Measurements from ENCODE around the gene KRTAP12-2.

The KRTAP12-2 gene

DNA sequence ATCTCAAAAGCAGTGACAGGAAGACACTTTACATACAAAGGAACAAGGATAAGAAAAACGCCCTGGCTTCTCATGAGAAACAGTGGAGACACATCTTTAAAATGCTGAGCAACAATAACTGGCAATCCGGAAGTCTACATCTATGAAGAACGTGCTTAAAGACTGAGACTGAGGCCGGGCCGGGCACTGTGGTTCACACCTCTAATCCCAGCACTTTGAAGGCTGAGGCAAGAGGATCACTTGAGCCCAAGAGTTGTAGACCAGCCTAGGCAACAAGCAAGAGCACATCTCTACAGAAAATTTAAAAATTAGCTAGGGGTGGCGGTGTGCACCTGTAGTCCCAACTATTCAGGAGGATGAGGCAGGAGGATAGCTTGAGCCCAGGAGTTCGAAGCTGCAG lies 17.4 kb upstream of the KRTAP12-2 start:
- TF ChIP-seq, protein P1, sequence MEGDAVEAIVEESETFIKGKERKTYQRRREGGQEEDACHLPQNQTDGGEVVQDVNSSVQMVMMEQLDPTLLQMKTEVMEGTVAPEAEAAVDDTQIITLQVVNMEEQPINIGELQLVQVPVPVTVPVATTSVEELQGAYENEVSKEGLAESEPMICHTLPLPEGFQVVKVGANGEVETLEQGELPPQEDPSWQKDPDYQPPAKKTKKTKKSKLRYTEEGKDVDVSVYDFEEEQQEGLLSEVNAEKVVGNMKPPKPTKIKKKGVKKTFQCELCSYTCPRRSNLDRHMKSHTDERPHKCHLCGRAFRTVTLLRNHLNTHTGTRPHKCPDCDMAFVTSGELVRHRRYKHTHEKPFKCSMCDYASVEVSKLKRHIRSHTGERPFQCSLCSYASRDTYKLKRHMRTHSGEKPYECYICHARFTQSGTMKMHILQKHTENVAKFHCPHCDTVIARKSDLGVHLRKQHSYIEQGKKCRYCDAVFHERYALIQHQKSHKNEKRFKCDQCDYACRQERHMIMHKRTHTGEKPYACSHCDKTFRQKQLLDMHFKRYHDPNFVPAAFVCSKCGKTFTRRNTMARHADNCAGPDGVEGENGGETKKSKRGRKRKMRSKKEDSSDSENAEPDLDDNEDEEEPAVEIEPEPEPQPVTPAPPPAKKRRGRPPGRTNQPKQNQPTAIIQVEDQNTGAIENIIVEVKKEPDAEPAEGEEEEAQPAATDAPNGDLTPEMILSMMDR (IDR thresholded peaks at IDR 0.05): no peak

DNA sequence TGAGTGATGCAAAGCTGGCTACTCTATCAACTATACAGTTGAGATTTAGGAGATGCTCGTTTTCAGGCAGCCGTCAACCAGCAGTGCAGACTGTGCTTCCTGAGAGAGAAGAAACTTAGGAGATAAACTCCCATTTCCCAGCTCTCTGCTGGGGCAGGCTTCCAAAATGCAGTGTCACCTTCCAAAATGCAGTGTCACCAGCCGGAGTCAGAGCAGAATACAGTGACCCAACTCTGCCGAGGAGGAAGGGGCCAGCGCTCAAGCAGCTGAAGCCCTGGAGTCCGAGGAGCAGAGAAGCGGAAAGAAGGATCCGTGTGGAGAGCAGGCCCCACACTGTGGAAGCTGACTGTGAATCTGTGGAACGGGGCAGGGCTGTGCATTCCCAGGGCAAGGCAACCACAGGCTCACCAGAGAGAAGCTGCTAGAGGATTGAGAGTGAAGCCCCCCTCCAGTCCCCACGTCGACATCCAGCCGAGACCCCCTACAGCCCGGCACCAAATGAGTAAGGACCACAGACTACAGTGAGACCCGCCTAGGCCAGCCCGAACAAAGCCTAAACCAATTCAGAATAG lies 15.9 kb upstream of the KRTAP12-2 start:
- TF ChIP-seq, protein P1 (IDR thresholded peaks at IDR 0.05): no peak

DNA sequence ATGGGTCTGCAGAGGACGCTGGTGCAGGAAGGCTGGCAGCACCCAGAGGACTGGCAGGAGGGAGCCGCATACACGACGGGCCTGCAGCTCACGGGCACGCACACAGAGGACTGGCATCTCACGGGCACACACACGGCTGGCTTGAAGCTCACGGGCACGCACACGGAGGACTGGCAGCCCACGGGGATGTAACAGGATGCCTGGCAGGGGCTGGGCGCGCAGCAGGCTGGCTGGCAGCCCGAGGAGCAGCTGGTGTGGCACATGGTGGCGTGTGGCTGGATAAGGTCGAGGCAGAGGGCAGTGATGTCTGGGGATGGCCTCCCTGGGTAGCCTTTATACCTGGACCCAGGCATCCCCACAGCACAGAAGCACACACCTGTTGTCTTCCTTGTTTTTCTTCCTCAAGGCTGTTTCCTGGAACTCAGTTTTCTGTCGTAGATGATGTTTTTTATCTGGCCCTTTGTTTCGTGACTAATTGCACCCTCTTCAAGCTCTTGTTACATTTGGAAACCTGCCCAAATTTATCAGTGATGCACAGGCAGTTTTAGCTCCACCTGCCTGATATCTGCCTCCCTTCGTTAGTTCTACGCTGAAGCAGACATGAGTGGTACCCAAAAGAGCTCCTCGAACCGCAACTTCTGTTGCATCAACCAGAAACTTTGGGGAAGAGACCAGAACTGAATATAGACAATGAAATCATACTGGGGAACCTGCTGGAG lies 15.3 kb upstream of the KRTAP12-2 start, which contains the start of gene KRTAP12-1:
Gene KRTAP12-1, minus strand, starts transcription at position 303 of the 719 bp plus-strand sequence. Its CDS starts 40 bp downstream, at position 263.
- TF ChIP-seq, protein P1 (IDR thresholded peaks at IDR 0.05): no peak

DNA sequence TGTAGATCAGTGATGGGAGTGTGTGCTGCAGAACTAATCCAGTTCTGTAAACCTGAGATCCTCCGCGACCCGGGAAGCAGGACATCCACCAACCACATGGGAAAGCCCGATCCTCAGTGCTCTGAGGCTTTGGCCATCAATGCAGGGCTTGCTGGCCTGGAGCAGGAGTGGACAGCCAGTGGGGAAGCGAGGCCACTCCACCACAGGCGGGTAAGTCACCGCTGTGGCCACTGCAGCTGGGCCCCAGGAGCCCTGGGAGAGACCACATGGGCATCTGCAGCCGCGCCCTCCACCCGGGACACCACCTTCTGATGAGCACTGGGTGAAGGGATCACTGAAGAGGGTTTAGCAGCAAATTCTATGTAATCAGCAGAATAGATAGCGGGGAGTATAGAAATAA lies 14.4 kb upstream of the KRTAP12-2 start:
- TF ChIP-seq, protein P1 (IDR thresholded peaks at IDR 0.05): no peak

DNA sequence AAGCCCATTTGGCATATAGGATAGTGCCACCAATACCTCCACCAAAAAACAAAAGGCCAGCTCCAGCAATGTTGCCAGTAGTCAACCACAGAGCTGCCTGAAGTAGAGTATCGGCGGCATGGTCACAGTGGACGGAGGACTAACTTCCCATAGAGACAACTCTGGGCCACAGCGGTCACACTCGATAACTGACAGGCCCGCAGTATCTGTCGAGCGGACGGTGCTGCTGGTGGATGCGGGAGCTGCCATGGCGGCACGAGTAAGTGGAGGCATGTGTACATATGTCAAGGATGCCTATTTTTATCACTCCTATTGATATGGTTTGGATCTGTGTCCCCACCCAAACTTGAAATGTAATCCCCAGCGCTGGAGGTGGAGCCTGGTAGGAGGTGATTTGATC lies 11.2 kb upstream of the KRTAP12-2 start:
- TF ChIP-seq, protein P1 (IDR thresholded peaks at IDR 0.05): no peak

DNA sequence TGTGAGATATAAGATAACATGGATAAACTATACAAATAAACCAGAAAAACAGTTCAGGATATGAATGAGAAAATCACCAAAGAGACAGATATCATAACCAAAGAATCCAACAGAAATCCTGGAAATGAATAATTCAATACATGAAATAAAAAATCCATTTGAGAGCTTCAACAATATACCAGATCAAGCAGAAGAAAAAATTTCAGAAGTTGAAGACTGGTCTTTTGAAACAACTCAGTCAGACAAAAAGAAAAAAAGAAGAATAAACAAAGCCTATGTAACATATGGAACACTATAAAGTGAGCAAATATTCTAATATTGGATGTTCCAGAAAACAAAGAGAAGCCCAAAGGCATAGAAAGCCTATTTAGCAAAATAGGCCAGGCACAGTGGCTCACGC lies 5.2 kb upstream of the KRTAP12-2 start:
- TF ChIP-seq, protein P1 (IDR thresholded peaks at IDR 0.05): no peak

DNA sequence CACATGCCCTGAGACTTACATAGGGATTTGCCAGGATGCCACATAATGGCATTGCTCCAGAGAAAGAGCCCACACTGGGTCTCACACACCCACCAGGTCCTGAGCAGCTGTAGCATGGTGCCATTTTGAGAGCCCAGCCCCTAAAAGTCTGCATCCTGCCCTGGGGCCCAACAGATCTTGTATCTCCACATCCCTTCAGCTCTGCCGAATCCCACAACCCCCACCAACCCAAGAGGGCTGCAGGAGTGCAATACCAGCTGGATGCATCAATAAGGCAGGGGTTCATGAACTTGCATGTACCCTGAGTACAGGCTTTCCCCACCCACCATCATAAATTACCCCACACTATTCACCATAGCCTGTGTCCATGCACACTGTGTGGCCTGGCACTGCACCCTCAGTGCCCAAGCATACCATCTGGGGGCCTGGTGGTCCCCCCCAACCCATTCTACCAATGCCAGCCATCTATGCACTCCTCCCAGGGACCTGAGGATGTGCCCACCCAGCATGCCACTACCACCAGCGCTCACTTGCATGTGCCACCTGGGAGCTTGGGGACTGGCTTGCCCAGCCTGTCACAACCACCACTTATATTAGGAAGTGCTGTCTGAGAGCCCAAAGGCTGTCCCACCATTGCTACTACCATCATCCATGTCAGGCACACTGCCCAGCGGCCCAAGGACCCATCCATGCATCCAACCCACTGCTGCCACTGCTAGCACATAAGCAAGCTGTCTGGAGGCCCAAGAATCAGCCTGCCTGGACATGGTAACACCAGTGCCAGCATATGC lies 4.1 kb upstream of the KRTAP12-2 start:
- TF ChIP-seq, protein P1 (IDR thresholded peaks at IDR 0.05): no peak

Measured in LNCAP (cell line).